Inferior parietal cortex (tissue), 1 donor: Measurements from ENCODE around the gene GTF2H3.

Experiments used
- DNase-seq: peaks from one replicate; pipeline ENCODE4 v3.0.0-alpha.2; 2016; ENCODE audit errors: extremely low spot score

The GTF2H3 gene

DNA sequence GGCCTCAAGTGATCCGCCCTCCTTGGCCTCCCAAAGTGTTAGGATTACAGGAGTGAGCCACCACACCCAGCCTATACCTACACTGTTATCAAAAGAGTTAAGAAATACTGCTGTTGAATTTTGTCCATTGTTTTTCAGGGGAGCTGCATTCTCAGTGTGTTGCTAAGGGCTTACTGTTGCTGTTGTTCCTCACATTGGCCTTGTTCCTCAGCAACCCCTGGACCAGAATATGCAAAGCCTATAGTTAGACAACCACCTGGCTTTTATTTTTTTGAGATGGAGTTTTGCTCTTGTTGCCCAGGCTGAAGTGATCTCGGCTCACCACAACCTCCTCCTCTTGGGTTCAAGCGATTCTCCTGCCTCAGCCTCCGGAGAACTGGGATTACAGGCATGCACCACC, 73.8 kb downstream of the GTF2H3 start:
- no peak for DNase-seq
